Neural cell (in vitro differentiated cells): ENCODE measurements around the gene SDK1. TPM values are rescaled to one million over a fixed set of nuclear protein-coding genes. Genes with fewer than 3 reads are reported as not detected.

Experiments
- H2AFZ ChIP-seq: fragments of 200-600, 300-800 bp; sonication (generic), shearing (Covaris generic); 2 replicates; pipeline ENCODE4 v1.6.0; 2014; ENCODE audit warnings: low read depth, mild to moderate bottlenecking, antibody characterized with exemption, low read length, moderate library complexity
- H3F3A ChIP-seq: fragments of 200-600 bp; shearing (Covaris generic); 2 replicates; pipeline ENCODE4 v1.6.1; 2016; ENCODE audit warnings: mild to moderate bottlenecking, moderate library complexity, mixed read lengths, antibody characterized with exemption, low read length; ENCODE audit not compliant: insufficient read depth, poor library complexity, severe bottlenecking
- H3K27ac ChIP-seq: fragments of 200-600, 300-800 bp; sonication (generic), shearing (Covaris generic); 2 replicates; pipeline ENCODE4 v1.5.1; 2014; ENCODE audit warnings: mild to moderate bottlenecking, low read length, moderate library complexity
- H3K27me3 ChIP-seq: fragments of 300-800, 200-600 bp; sonication (generic), shearing (Covaris generic); 2 replicates; pipeline ENCODE4 v1.6.0; 2014; ENCODE audit warnings: mild to moderate bottlenecking, low read depth, low read length, moderate library complexity; ENCODE audit not compliant: insufficient read depth
- H3K36me3 ChIP-seq: fragments of 300-800, 200-600 bp; sonication (generic), shearing (Covaris generic); 2 replicates; pipeline ENCODE4 v1.5.1; 2014; ENCODE audit warnings: mild to moderate bottlenecking, antibody characterized with exemption, low read length, moderate library complexity; ENCODE audit not compliant: insufficient read depth
- H3K4me2 ChIP-seq: fragments of 300-800, 200-600 bp; sonication (generic), shearing (Covaris generic); 2 replicates; pipeline ENCODE4 v1.6.0; 2014; ENCODE audit warnings: mild to moderate bottlenecking, low read length
- H3K4me3 ChIP-seq: fragments of 300-800, 200-600 bp; sonication (generic), shearing (Covaris generic); 2 replicates; pipeline ENCODE4 v1.5.1; 2014; ENCODE audit warnings: mild to moderate bottlenecking, low read length, moderate library complexity
- H3K79me2 ChIP-seq: fragments of 200-600 bp; shearing (Covaris generic); replicated peaks from 2 replicates; pipeline ENCODE4 v1.6.0; 2014; ENCODE audit warnings: mild to moderate bottlenecking, low read length, moderate library complexity; ENCODE audit not compliant: insufficient read depth
- H3K9ac ChIP-seq: fragments of 300-800, 200-600 bp; sonication (generic), shearing (Covaris generic); 2 replicates; pipeline ENCODE4 v1.6.1; 2016; ENCODE audit warnings: mild to moderate bottlenecking, low read length, mixed read lengths
- H3K9me2 ChIP-seq: fragments of 200-600 bp; shearing (Covaris generic); 2 replicates; pipeline ENCODE4 v1.6.1; 2016; ENCODE audit warnings: mild to moderate bottlenecking, low read length, mixed read lengths; ENCODE audit not compliant: insufficient read depth
- H3K9me3 ChIP-seq: fragments of 200-600, 300-800 bp; sonication (generic), shearing (Covaris generic); 2 replicates; pipeline ENCODE4 v1.6.1; 2016; ENCODE audit warnings: mild to moderate bottlenecking, mixed run types, low read length, moderate library complexity, mixed read lengths
- H4K20me1 ChIP-seq: fragments of 200-600 bp; shearing (Covaris generic); 2 replicates; pipeline ENCODE4 v1.6.1; 2016; ENCODE audit warnings: mild to moderate bottlenecking, mixed run types; ENCODE audit not compliant: insufficient read depth
- CTCF ChIP-seq: fragments of 450-650 bp; IDR thresholded peaks from 2 replicates; pipeline ENCODE4 v1.5.1; 2014; ENCODE audit warnings: antibody characterized with exemption, mild to moderate bottlenecking, moderate library complexity; ENCODE audit not compliant: poor library complexity, severe bottlenecking
- EP300 ChIP-seq: fragments of 450-650 bp; conservative IDR thresholded peaks from 2 replicates; pipeline ENCODE4 v1.6.1; 2014; ENCODE audit warnings: antibody characterized with exemption, mild to moderate bottlenecking, moderate library complexity; ENCODE audit not compliant: poor library complexity, severe bottlenecking
- EZH2 ChIP-seq: fragments of 200-600, 300-800 bp; shearing (Covaris generic), sonication (generic); IDR thresholded peaks from 2 replicates; pipeline ENCODE4 v1.6.1; 2014; ENCODE audit warnings: antibody characterized with exemption, low read length, borderline replicate concordance, mild to moderate bottlenecking; ENCODE audit not compliant: insufficient read depth, poor library complexity, severe bottlenecking
- MXI1 ChIP-seq: fragments of 450-650 bp; conservative IDR thresholded peaks from 2 replicates; pipeline ENCODE4 v1.6.1; 2014; ENCODE audit warnings: antibody characterized with exemption, mild to moderate bottlenecking; ENCODE audit not compliant: poor library complexity, severe bottlenecking
- POLR2AphosphoS5 ChIP-seq: IDR thresholded peaks from 2 replicates; pipeline ENCODE4 v1.6.1; 2012
- RAD21 ChIP-seq: fragments of 450-650 bp; conservative IDR thresholded peaks from 2 replicates; pipeline ENCODE4 v1.6.1; 2014; ENCODE audit warnings: antibody characterized with exemption, mild to moderate bottlenecking, moderate library complexity
- REST ChIP-seq: IDR thresholded peaks from 2 replicates; pipeline ENCODE4 v1.6.1; 2012; ENCODE audit warnings: borderline replicate concordance
- SMC3 ChIP-seq: fragments of 450-650 bp; conservative IDR thresholded peaks from 2 replicates; pipeline ENCODE4 v1.6.1; 2014; ENCODE audit warnings: antibody characterized with exemption, mild to moderate bottlenecking, moderate library complexity; ENCODE audit not compliant: poor library complexity
- TAF1 ChIP-seq: IDR thresholded peaks from 2 replicates; pipeline ENCODE4 v1.6.1; 2012; ENCODE audit warnings: low read depth
- polyA plus RNA-seq: library from polyadenylated mRNA; depleted of rRNA; stranded (reverse); fragments of >200 nt; gene quantifications from 2 replicates; pipeline ENCODE4 v1.2.3, GENCODE V29; 2014

Gene SDK1
- polyA plus RNA-seq, 1 donor from 2014 or later: 2.7 TPM

GRCh38 chr7:4149645-4150044 lies 848.6 kb downstream of the SDK1 start:
- Histone ChIP-seq H3K9ac (no peak overlapping the region), H3K27ac (no peak overlapping the region), H2AFZ (no peak overlapping the region), H3K9me3 (no peaks in the 10 kb centered on the region), H3K9me2 (no peaks in the 10 kb centered on the region), H3K27me3 (no peaks in the 10 kb centered on the region), H3F3A (no peaks in the 10 kb centered on the region), H3K4me2 (no peak overlapping the region), H3K79me2 (no peaks in the 10 kb centered on the region), H3K36me3 (no peaks in the 10 kb centered on the region), H3K4me3 (no peak overlapping the region), H4K20me1 (no peaks in the 10 kb centered on the region)
- TF ChIP-seq TAF1: no peak
- TF ChIP-seq POLR2AphosphoS5: no peak
- no peak for TF ChIP-seq CTCF
- TF ChIP-seq EZH2: no peak
- TF ChIP-seq MXI1: no peak
- no peak for TF ChIP-seq RAD21
- TF ChIP-seq SMC3: no peak

- Histone ChIP-seq H4K20me1 (no peaks in the 10 kb centered on the region), H3K4me3 (no peak overlapping the region), H3K36me3 (no peaks in the 10 kb centered on the region), H3K79me2 (no peaks in the 10 kb centered on the region), H3K9me3 (no peaks in the 10 kb centered on the region), H3F3A (no peaks in the 10 kb centered on the region), H3K4me2 (no peak overlapping the region), H3K27ac (no peak overlapping the region), H2AFZ (no peak overlapping the region), H3K9ac (no peak overlapping the region), H3K27me3 (no peaks in the 10 kb centered on the region), H3K9me2 (no peaks in the 10 kb centered on the region)
- TF ChIP-seq EZH2: no peak
- no peak for TF ChIP-seq CTCF
- TF ChIP-seq EP300: no peak
- TF ChIP-seq REST: no peak
- no peak for TF ChIP-seq TAF1
- no peak for TF ChIP-seq MXI1
- TF ChIP-seq RAD21: no peak
- no peak for TF ChIP-seq POLR2AphosphoS5
- TF ChIP-seq SMC3: no peak
Observed at GRCh38 chr7:4150731-4151130, 849.7 kb downstream of the SDK1 start.
